Fibroblast of upper back skin (primary cell): ENCODE measurements around the gene MGAT4C.
"Not testable (repeated sequence)": the region's sequence is repeated elsewhere in the genome, so short reads cannot be mapped to it uniquely, and the experiment has no call there.

Experiments used
- DNase-seq: peaks from one replicate; pipeline ENCODE4 v3.0.0-alpha.2; 2013

Gene MGAT4C

GRCh38 chr12:86256163-86256562, at the start of gene MGAT4C:
Gene MGAT4C (minus strand): TSS chr12:86256391.
- no peak for DNase-seq

GRCh38 chr12:86296396-86296795, 40.2 kb upstream of the MGAT4C start:
- DNase-seq: not testable (repeated sequence)

GRCh38 chr12:86293682-86294240, 37.6 kb upstream of the MGAT4C start:
- no peak for DNase-seq

GRCh38 chr12:86292480-86292879, 36.3 kb upstream of the MGAT4C start:
- no peak for DNase-seq

GRCh38 chr12:86290615-86291014, 34.4 kb upstream of the MGAT4C start:
- DNase-seq: no peak

GRCh38 chr12:86286119-86286518, 29.9 kb upstream of the MGAT4C start:
- DNase-seq: no peak

- DNase-seq: no peak
Measured at GRCh38 chr12:86283620-86284019, 27.4 kb upstream of the MGAT4C start.

GRCh38 chr12:86275356-86275755, 19.2 kb upstream of the MGAT4C start:
- no peak for DNase-seq

GRCh38 chr12:86265329-86265695, 9.1 kb upstream of the MGAT4C start:
- DNase-seq: no peak

GRCh38 chr12:86264451-86265328, 8.5 kb upstream of the MGAT4C start:
- no peak for DNase-seq

- DNase-seq: peak; percentile 45
Measured at GRCh38 chr12:86261578-86261977, 5.4 kb upstream of the MGAT4C start.

GRCh38 chr12:86261142-86261541, 5.0 kb upstream of the MGAT4C start:
- DNase-seq: peak; percentile 42

GRCh38 chr12:86260183-86260582, 4.0 kb upstream of the MGAT4C start:
- DNase-seq: no peak

GRCh38 chr12:86257134-86257533, 943 bp upstream of the MGAT4C start:
- no peak for DNase-seq

GRCh38 chr12:86254399-86255107, 1.6 kb downstream of the MGAT4C start:
- peak; percentile 7 for DNase-seq

- DNase-seq: peak; percentile 87
Measured at GRCh38 chr12:86249851-86250250, 6.3 kb downstream of the MGAT4C start.

- DNase-seq: peak; percentile 5
Measured at GRCh38 chr12:86249276-86249675, 6.9 kb downstream of the MGAT4C start.

- no peak for DNase-seq
Measured at GRCh38 chr12:86247871-86248270, 8.3 kb downstream of the MGAT4C start.

GRCh38 chr12:86241600-86241999, 14.6 kb downstream of the MGAT4C start:
- DNase-seq: no peak

GRCh38 chr12:86234316-86234855, 21.8 kb downstream of the MGAT4C start:
- no peak for DNase-seq

GRCh38 chr12:86233126-86233525, 23.1 kb downstream of the MGAT4C start:
- DNase-seq: peak; percentile 20

GRCh38 chr12:86230516-86231146, 25.6 kb downstream of the MGAT4C start:
- DNase-seq: peak; percentile 30

GRCh38 chr12:86229772-86230171, 26.4 kb downstream of the MGAT4C start:
- no peak for DNase-seq
